Hepatocyte (in vitro differentiated cells): ENCODE results near the gene DRD3. TPM values are rescaled to one million over a fixed set of nuclear protein-coding genes. Genes with fewer than 3 reads are reported as not detected.

ENCODE experiments used
- DNase-seq: peaks from one replicate; pipeline ENCODE4 v3.0.0-alpha.2; 2016; ENCODE audit warnings: low spot score
- H2AFZ ChIP-seq: fragments of 200-600 bp; sonication (generic); 2 replicates; pipeline ENCODE4 v1.6.0; 2016; ENCODE audit warnings: antibody characterized with exemption, mild to moderate bottlenecking
- H3K27ac ChIP-seq: fragments of 200-600 bp; sonication (generic); 2 replicates; pipeline ENCODE4 v1.5.1; 2016; ENCODE audit warnings: mild to moderate bottlenecking
- H3K27me3 ChIP-seq: fragments of 200-600 bp; sonication (generic); 2 replicates; pipeline ENCODE4 v1.6.1; 2016
- H3K36me3 ChIP-seq: fragments of 200-600 bp; sonication (generic); replicated peaks from 2 replicates; pipeline ENCODE4 v1.5.1; 2016; ENCODE audit warnings: low read depth; ENCODE audit not compliant: insufficient read depth
- H3K4me1 ChIP-seq: fragments of 200-600 bp; sonication (generic); 2 replicates; pipeline ENCODE4 v1.5.1; 2016; ENCODE audit warnings: mild to moderate bottlenecking, moderate library complexity; ENCODE audit not compliant: insufficient read depth
- H3K4me2 ChIP-seq: fragments of 200-600 bp; sonication (generic); 2 replicates; pipeline ENCODE4 v1.6.0; 2016
- H3K4me3 ChIP-seq: fragments of 200-600 bp; sonication (generic); 2 replicates; pipeline ENCODE4 v1.5.1; 2016; ENCODE audit warnings: mild to moderate bottlenecking
- H3K79me2 ChIP-seq: fragments of 200-600 bp; sonication (generic); 2 replicates; pipeline ENCODE4 v1.6.0; 2017; ENCODE audit warnings: mild to moderate bottlenecking
- H3K9me2 ChIP-seq: fragments of 200-600 bp; sonication (generic); replicated peaks from 2 replicates; pipeline ENCODE4 v1.6.0; 2017; ENCODE audit warnings: mild to moderate bottlenecking; ENCODE audit not compliant: insufficient read depth
- H3K9me3 ChIP-seq: fragments of 200-600 bp; sonication (generic); 2 replicates; pipeline ENCODE4 v1.5.1; 2016; ENCODE audit warnings: low read depth, mild to moderate bottlenecking
- H4K20me1 ChIP-seq: fragments of 200-600 bp; sonication (generic); 2 replicates; pipeline ENCODE4 v1.6.0; 2016; ENCODE audit warnings: mild to moderate bottlenecking; ENCODE audit not compliant: insufficient read depth, poor library complexity, severe bottlenecking
- EZH2 ChIP-seq: fragments of 200-600 bp; sonication (generic); IDR thresholded peaks from 2 replicates; pipeline ENCODE4 v1.6.1; 2016; ENCODE audit warnings: antibody characterized with exemption, mild to moderate bottlenecking, borderline replicate concordance
- EZH2phosphoT487 ChIP-seq: fragments of 200-600 bp; sonication (generic); IDR thresholded peaks from one replicate; pipeline ENCODE4 v1.6.1; 2018; ENCODE audit warnings: antibody characterized with exemption, mild to moderate bottlenecking, low read depth, moderate library complexity; ENCODE audit not compliant: unreplicated experiment, severe bottlenecking
- WGBS: methylation state at CpG from one replicate; pipeline ENCODE4 v1.1.6; 2016; ENCODE audit warnings: low lambda C conversion rate; ENCODE audit errors: missing lambda C conversion rate; 5-methylcytosine and 5-hydroxymethylcytosine counted together
- polyA plus RNA-seq: library from polyadenylated mRNA; unstranded; fragments of >200 nt; fragmentation: Nextera tagmentation; extraction: Ambion mirVana; gene quantifications from 2 replicates; pipeline ENCODE4 v1.2.1, GENCODE V29; 2016
- total RNA-seq: library from RNA; depleted of rRNA; stranded (reverse); fragments of >200 nt; gene quantifications from 2 replicates; pipeline ENCODE4 v1.2.3, GENCODE V29; 2014
- TF ChIP-seq, protein P1 (sequence below): fragments of 200-600 bp; sonication (generic); IDR thresholded peaks from 2 replicates; pipeline ENCODE4 v1.5.1; 2016; ENCODE audit warnings: antibody characterized with exemption, mild to moderate bottlenecking; ENCODE audit not compliant: poor library complexity

Gene DRD3
- total and polyA plus RNA-seq, 2 experiments from 2014 or later: not detected

DNA sequence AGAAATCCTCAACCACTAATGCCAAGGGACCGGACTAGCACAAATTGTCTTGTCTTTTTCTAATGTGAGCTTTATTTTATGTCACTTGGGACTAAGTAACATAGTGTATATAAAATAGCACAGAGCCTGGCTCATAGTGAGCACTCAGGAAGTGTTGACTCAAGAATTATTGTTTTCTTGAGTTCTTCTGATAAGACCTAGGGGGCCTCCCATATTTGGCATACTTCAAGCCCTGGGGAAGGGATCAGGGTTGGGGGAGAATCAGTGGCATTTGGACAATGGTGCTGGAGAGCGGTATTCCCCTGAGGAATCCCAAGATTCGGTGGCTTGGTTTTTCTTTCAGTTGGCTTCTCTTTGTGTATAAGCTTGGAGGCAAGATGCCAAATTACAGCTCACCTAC, 39.2 kb upstream of the DRD3 start:
- Histone ChIP-seq H2AFZ (no peak overlapping the region), H3K27me3 (peaks cover 5% of the 10 kb centered on the region), H3K36me3 (no peaks in the 10 kb centered on the region), H3K9me2 (no peaks in the 10 kb centered on the region), H3K27ac (no peak overlapping the region), H3K4me1 (no peaks in the 10 kb centered on the region), H3K4me3 (no peak overlapping the region), H3K9me3 (no peaks in the 10 kb centered on the region), H4K20me1 (no peaks in the 10 kb centered on the region), H3K4me2 (no peak overlapping the region), H3K79me2 (no peaks in the 10 kb centered on the region)
- no peak for TF ChIP-seq EZH2
- TF ChIP-seq, protein P1, sequence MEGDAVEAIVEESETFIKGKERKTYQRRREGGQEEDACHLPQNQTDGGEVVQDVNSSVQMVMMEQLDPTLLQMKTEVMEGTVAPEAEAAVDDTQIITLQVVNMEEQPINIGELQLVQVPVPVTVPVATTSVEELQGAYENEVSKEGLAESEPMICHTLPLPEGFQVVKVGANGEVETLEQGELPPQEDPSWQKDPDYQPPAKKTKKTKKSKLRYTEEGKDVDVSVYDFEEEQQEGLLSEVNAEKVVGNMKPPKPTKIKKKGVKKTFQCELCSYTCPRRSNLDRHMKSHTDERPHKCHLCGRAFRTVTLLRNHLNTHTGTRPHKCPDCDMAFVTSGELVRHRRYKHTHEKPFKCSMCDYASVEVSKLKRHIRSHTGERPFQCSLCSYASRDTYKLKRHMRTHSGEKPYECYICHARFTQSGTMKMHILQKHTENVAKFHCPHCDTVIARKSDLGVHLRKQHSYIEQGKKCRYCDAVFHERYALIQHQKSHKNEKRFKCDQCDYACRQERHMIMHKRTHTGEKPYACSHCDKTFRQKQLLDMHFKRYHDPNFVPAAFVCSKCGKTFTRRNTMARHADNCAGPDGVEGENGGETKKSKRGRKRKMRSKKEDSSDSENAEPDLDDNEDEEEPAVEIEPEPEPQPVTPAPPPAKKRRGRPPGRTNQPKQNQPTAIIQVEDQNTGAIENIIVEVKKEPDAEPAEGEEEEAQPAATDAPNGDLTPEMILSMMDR: no peak
- TF ChIP-seq EZH2phosphoT487: no peak
- WGBS: 89% methylated on average over 3 of the region's 3 CpGs
- DNase-seq: no peak

DNA sequence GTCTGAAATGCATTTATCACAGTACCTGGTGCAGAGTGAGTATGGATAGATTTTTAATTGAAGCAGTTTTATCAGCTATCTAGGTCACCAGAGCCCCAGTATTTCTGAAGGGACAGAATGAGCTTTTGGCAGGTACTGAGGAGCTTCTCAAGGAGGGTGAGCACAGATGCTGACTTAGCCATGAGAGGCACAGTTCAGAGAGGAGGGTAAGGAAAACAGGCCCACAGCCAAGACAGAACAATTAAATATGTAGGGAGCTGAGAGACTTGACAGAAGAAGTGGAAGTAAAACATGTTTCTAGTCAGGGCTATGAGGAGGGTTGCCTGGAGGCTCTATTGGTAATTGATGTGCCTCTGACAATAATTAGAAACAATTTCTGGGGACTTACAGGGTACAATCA, 38.4 kb upstream of the DRD3 start:
- Histone ChIP-seq H3K9me3 (no peaks in the 10 kb centered on the region), H3K4me2 (no peak overlapping the region), H3K27me3 (peaks cover 5% of the 10 kb centered on the region), H3K4me3 (no peak overlapping the region), H3K9me2 (no peaks in the 10 kb centered on the region), H3K36me3 (no peaks in the 10 kb centered on the region), H3K79me2 (no peaks in the 10 kb centered on the region), H3K27ac (no peak overlapping the region), H3K4me1 (no peaks in the 10 kb centered on the region), H4K20me1 (no peaks in the 10 kb centered on the region), H2AFZ (no peak overlapping the region)
- TF ChIP-seq EZH2 (no peak), EZH2phosphoT487 (no peak)
- TF ChIP-seq, protein P1: no peak
- no peak for DNase-seq

DNA sequence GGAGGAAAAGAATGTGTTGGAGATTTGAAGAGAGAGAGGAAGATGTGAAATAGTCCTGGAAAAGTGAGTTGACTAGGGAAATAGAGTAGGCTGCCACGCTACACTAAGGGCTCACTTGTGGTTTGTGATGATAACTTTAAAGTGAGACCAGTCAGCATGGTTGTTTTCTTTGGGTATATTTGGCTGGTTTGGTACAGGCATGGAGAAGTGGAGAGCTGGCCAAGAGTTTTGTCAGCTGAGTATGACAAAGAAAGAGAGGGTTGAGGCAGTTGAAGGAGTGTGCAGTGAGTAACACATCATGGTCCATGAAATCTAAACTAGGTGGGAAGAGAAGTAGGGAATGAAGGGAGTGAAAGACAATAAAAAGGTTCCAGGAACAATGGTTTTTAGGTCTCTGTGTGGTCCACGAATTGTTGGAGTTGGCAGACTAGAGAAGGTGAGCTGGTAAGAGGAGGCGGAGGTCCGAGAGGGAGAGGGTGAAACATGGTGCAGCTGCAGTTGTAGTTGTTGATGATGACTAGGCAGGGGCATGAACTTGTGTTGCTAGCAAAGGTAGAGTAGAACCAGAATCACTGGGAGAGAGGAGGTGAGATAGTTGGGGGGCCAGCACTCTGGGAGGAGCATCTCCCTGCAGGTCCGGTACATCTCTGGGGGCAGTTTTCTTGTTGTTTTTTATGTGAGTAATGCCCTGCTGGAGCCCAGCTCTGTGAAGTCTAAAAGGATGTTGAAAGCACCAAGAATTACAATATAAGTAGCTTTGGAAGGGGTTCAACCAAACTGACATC, 37.5 kb upstream of the DRD3 start:
- no peak for TF ChIP-seq EZH2phosphoT487
- TF ChIP-seq, protein P1: no peak
- no peak for TF ChIP-seq EZH2
- Histone ChIP-seq H3K4me1 (no peaks in the 10 kb centered on the region), H3K27ac (no peak overlapping the region)

More for the DNA sequence above, 37.5 kb upstream of the DRD3 start:
- no peaks in the 10 kb centered on the region for H3K79me2 ChIP-seq
- no peaks in the 10 kb centered on the region for H3K9me2 ChIP-seq
- WGBS: 82% methylated on average over 5 of the region's 5 CpGs
- H3K9me3 ChIP-seq: no peaks in the 10 kb centered on the region
- no peak overlapping the region for H2AFZ ChIP-seq
- no peak overlapping the region for H3K4me2 ChIP-seq
- H3K36me3 ChIP-seq: no peaks in the 10 kb centered on the region
- H3K4me3 ChIP-seq: no peak overlapping the region
- no peaks in the 10 kb centered on the region for H4K20me1 ChIP-seq
- peaks cover 5% of the 10 kb centered on the region for H3K27me3 ChIP-seq
- no peak for DNase-seq
